Measurements from ENCODE around the gene UBE2R2. TPM values are rescaled to one million over a fixed set of nuclear protein-coding genes. Genes with fewer than 3 reads are reported as not detected.

UBE2R2 gene
- total RNA-seq, 2 experiments from 2014 or later: 13.7 to 57.3 TPM

- ChIA-PET POLR2A (no interaction called here), CTCF (ENCODE audit: unreplicated experiment) (no interaction called here)
- H3K9me3 ChIP-seq (ENCODE audit: low read length): no peaks in the 10 kb centered on the region
- H3K79me2 ChIP-seq (ENCODE audit: insufficient read depth, low read depth, low read length): no peaks in the 10 kb centered on the region
- intact Hi-C loops (cut with micrococcal nuclease; ENCODE audit: unreplicated experiment): loop anchor here (10.0 kb wide), 3 partner anchors 153 to 313 kb away; no protein-coding TSS in a partner anchor
- no peak overlapping the region for H2AFZ ChIP-seq (ENCODE audit: low read length)
- no peak overlapping the region for H3K4me2 ChIP-seq (ENCODE audit: low read length)
- peaks cover 100% of the 10 kb centered on the region for H3K36me3 ChIP-seq (ENCODE audit: insufficient read depth, low read length)
- DNase-seq (ENCODE audit: low spot score): peak; percentile 52
- TF ChIP-seq, protein P1, sequence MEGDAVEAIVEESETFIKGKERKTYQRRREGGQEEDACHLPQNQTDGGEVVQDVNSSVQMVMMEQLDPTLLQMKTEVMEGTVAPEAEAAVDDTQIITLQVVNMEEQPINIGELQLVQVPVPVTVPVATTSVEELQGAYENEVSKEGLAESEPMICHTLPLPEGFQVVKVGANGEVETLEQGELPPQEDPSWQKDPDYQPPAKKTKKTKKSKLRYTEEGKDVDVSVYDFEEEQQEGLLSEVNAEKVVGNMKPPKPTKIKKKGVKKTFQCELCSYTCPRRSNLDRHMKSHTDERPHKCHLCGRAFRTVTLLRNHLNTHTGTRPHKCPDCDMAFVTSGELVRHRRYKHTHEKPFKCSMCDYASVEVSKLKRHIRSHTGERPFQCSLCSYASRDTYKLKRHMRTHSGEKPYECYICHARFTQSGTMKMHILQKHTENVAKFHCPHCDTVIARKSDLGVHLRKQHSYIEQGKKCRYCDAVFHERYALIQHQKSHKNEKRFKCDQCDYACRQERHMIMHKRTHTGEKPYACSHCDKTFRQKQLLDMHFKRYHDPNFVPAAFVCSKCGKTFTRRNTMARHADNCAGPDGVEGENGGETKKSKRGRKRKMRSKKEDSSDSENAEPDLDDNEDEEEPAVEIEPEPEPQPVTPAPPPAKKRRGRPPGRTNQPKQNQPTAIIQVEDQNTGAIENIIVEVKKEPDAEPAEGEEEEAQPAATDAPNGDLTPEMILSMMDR (conservative IDR thresholded peaks at IDR 0.05; ENCODE audit: low read length): peak; percentile 86
- no peak for TF ChIP-seq EZH2phosphoT487 (IDR thresholded peaks at IDR 0.05; ENCODE audit: borderline replicate concordance, low read depth, low read length)
- no peaks in the 10 kb centered on the region for H3K9me2 ChIP-seq (ENCODE audit: insufficient read depth, low read length)
- no peaks in the 10 kb centered on the region for H4K20me1 ChIP-seq (ENCODE audit: insufficient read depth, low read length)
- H3K4me3 ChIP-seq (ENCODE audit: low read depth, low read length, poor library complexity, severe bottlenecking): no peak overlapping the region
- no peak overlapping the region for H3K27ac ChIP-seq (ENCODE audit: low read depth, low read length, poor library complexity, severe bottlenecking)
- BruUV-seq (replicated peaks): TSS peak; percentile 43
- peaks cover 11% of the 10 kb centered on the region for H3K4me1 ChIP-seq (ENCODE audit: insufficient read depth, low read length, poor library complexity, severe bottlenecking)
Observed at GRCh38 chr9:33921967-33922895, 105.3 kb downstream of the UBE2R2 start.

GRCh38 chr9:33923079-33923478, 106.1 kb downstream of the UBE2R2 start:
- H4K20me1 ChIP-seq (ENCODE audit: insufficient read depth, low read length): no peaks in the 10 kb centered on the region
- no peaks in the 10 kb centered on the region for H3K9me3 ChIP-seq (ENCODE audit: low read length)
- peaks cover 11% of the 10 kb centered on the region for H3K4me1 ChIP-seq (ENCODE audit: insufficient read depth, low read length, poor library complexity, severe bottlenecking)
- no peak overlapping the region for H3K4me3 ChIP-seq (ENCODE audit: low read depth, low read length, poor library complexity, severe bottlenecking)
- POLR2A ChIA-PET: interaction anchor here (0.6 kb wide), 1 partner anchor 108 kb away, joined by 3 read pairs; no protein-coding TSS in a partner anchor
- CTCF ChIA-PET (ENCODE audit: unreplicated experiment): no interaction called here
- no peak overlapping the region for H3K4me2 ChIP-seq (ENCODE audit: low read length)
- BruUV-seq (replicated peaks): no TSS peak
- no peak for TF ChIP-seq EZH2phosphoT487 (IDR thresholded peaks at IDR 0.05; ENCODE audit: borderline replicate concordance, low read depth, low read length)
- TF ChIP-seq, protein P1 (conservative IDR thresholded peaks at IDR 0.05; ENCODE audit: low read length): no peak
- H3K36me3 ChIP-seq (ENCODE audit: insufficient read depth, low read length): peaks cover 100% of the 10 kb centered on the region
- no peaks in the 10 kb centered on the region for H3K9me2 ChIP-seq (ENCODE audit: insufficient read depth, low read length)
- no peak overlapping the region for H3K27ac ChIP-seq (ENCODE audit: low read depth, low read length, poor library complexity, severe bottlenecking)
- no peak for DNase-seq (ENCODE audit: low spot score)
- no peak overlapping the region for H2AFZ ChIP-seq (ENCODE audit: low read length)
- intact Hi-C loops (cut with micrococcal nuclease; ENCODE audit: unreplicated experiment): loop anchor here (10.0 kb wide), 3 partner anchors 152 to 312 kb away; no protein-coding TSS in a partner anchor
- no peaks in the 10 kb centered on the region for H3K79me2 ChIP-seq (ENCODE audit: insufficient read depth, low read depth, low read length)

Measured in OCI-LY7 (cell line).